Hematopoietic multipotent progenitor cell treated with erythropoietin and hydrocortisone succinate and interleukin-3 and kit ligand, for 4 days (in vitro differentiated cells): ENCODE data around the gene SCARF1.

Experiments
- DNase-seq: peaks from one replicate; pipeline ENCODE4 v3.0.0-alpha.2; 2015

Gene SCARF1

DNA sequence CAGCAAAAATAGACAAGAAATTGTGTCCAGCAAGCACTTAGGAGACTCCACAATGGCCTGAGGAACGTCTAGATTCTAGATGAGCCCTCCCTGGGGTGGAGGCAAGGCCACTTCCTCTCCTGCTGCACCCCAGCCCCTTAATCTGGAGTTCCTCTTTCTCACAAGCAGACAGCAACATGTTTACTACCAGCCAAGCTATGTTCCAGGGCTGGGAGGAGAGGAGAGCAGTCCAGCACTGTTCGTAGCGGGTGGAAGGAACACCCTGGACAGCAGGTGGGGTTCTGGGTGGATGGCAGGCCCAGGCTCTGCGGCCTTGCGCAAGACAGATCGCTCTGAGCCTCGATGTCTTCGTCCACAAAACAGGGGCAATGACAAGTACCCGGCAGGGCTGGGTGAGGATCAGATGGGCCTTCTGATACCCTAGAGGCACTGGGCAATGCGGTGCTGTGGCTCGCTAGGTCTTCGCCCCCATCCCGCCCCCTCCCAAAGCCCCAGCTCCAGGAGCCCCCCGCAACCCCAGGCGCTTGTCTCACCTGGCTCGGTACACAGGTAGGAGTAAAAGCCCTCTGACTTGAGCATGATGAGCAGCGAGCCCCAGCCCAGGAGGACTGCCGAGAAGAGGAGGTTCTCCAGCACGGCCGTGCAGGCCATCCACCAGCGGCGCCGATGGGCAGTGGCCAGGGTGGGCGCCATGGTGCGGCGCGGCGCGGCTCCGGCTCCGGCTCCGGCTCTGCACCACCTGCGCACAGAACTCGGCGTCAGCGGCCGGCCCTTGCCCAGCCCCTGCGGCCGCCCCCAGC is 18.1 kb downstream of the SCARF1 start:
- DNase-seq, result peak; percentile 92

DNA sequence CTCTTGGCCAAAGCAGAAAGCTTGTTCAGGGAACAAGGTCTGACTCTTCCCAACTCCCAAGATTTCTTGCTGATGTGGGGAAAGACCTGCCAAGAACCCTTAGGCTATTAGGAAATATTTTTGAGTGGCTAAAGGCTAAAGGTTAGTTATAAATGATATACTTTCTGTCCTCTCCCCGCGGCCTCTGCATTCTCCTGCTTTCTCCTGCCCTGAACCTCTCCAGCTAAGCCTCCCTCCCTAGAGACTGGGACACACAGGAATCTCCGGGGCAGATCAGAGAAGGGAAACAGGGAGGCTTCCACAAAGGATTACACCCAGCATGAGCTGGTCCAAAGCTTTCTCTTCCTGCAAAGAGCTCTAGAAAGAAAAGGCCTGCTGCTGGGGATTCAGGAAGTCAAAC is 19.2 kb downstream of the SCARF1 start:
- no peak for DNase-seq

DNA sequence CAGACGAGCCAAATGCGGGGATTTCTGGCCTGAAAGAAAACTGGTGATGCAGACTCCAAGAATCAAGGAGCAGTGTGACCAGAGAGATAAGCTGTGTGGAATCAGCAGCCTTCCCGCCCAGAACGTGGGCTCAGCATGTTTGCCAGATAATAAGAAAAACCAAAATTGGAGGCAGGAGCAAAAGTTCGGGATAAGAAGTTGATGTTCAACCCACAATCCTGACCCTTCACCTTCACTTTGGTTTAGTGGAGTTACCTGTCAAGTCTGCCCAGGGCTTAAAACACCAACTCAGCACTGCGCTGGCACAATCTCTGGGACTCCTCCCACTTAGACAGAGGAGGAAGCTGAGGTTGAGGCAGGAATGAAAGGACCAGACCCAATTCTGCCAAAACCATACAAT is 20.0 kb downstream of the SCARF1 start:
- peak; percentile 48 for DNase-seq

DNA sequence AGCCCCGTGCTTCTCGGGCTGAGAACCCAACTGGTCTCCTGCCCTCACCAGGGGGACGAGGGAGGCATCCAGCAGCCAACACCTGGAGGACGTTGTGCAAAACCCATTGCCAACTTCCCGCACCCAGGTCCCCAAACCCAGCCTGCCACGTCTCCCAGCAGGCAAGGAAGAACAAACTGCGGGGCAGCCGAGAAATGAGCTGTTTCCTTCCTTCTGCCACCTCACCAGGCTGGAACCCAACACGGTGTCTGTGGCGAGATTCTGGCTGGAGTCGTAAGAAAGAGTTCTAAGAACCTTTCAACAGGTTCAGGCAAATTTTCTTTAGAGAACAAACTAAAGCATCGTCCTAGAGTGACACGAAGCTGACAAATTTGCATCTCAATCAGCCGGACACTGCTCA is 20.5 kb downstream of the SCARF1 start:
- no peak for DNase-seq

DNA sequence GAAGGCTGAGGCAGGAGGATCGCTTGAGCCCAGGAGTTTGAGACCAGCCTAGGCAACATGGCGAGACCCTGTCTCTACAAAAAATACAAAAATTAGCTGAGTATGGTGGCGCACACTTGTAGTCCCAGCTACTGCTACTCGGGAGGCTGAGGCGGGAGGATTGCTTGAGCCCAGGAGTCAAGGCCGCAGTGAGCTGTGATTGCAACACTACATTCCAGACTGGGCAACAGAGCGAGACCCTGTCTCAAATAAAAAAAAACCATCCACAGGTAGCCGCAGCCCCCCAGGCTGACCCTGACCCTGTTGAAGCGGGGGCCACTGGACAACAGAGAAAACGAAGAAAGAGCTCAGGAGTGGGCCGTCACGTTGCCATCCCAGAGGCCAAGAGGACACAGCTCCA is 20.9 kb downstream of the SCARF1 start:
- no peak for DNase-seq

DNA sequence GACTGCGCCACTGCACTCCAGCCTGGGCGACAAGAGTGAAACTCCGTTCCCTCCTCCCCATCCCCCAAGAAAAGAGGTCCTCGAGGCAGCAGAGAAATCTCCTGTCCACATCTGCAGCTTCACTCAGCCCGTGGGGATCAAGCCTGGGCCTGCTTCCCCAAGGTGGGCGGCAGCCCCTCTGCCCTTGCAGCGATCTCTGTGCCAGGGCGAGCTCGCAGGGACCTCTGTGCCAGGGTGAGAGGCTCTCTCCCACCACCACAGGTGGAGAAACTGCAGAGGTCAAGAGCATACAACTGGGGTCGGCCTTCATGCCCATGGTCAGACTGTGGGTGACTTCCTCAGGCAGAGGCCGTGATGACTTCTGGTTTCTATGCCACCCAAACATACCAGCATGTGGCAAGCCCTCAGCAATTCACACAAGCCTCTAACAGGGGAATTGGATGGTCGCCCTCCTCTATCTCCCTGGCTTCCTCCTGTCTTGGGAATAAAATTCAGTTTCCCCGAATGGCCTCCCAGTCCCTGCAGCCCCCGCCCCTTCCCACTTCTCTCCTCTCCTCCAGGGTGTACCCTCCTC is 22.4 kb downstream of the SCARF1 start:
- no peak for DNase-seq

DNA sequence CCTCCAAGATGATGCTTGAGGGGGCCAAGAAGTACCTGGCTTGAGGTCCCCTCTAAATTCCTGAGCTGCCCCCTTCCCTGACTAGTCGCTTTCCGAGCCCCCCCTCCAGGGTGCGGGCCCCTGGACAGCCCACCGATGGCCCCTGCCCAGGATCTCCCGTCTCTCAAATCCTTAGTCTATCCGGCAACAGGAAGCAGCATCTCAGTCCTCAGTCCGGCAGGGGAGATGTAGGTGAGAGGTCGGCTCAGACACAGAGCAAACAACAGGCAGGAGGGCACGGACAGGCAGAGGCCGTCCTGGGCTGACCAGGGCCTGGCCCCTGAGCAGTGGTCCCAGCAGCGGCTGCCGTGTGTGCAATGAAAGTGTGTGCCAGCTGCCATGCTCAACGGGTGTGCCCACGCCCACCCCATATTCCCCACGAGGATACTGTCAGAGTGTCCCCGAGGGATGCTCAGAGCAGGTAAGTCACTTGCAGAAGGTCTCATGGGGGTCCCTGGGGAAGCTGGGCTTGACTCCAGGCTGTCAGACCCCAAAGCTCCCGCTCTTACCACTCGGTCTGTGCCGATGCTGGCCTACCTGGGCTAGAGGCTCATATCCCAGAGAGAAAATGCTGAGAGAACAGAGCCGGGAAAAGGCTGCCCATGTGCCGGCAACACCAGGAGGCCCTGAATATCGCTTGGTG is 24.1 kb downstream of the SCARF1 start:
- DNase-seq, result no peak

DNA sequence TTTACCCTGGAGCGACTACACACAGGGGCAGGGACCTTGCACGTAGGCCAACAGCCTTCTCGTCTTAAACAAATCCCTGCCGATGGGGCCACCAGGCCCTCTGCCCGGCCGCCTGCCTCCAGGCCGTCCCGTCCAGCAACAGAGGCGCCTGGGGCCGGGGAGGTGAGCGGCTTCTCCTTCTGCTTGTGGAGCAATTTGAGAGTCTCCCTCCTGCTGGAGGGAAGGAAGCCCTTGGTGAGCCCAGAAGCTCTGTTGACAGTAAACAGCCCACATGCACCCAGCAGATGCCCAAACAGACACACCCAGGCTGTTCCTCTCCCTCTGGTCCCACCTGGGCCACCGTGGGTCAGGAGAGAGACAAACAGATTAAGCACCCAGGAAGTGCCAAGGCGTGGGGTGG is 25.0 kb downstream of the SCARF1 start:
- no peak for DNase-seq

DNA sequence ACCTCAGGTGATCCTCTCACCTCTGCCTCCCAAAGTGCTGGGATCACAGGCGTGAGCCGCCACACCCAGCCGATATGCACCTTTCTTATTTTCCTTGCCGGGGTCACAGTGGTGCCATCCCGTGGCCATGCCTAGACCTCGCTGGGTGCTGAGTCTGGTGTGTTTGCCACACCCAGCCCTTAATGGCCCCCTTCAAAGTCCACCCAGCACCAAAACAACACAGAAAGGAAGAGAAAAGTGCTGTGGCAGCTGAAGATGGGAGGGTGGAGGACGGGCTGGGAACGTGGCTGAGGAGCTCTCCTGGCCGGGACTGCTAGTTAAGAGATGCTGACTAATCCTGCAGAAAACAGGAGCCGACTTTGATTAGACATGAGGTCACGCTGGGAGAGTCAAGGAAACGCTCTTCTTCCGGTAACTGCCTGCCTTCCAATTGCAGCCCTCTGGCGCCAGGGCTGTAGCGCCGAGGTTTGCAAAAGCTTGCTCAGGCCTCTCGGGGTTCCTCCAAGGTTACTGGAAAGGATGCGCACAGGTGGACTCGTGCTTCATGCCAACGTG is 27.8 kb downstream of the SCARF1 start:
- peak; percentile 57 for DNase-seq

DNA sequence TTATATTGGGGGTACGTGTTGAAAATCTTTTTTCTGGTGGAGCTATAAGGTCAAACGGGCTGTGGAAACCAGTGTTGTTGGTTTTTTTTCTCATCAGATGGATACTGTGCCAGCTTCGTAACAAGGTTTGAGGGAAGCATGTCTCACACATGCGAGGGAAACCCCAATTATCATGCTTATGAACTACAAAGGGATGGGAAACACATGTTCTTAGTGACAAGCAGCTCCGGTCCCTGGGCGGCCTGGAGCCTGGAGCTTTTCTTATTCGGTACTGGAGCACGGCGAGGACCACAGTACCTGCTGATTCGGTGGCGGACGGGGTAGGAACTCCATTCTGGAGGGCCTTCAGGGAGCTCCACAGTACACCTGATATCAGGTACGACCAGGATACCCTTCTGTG is 29.4 kb downstream of the SCARF1 start:
- no peak for DNase-seq

DNA sequence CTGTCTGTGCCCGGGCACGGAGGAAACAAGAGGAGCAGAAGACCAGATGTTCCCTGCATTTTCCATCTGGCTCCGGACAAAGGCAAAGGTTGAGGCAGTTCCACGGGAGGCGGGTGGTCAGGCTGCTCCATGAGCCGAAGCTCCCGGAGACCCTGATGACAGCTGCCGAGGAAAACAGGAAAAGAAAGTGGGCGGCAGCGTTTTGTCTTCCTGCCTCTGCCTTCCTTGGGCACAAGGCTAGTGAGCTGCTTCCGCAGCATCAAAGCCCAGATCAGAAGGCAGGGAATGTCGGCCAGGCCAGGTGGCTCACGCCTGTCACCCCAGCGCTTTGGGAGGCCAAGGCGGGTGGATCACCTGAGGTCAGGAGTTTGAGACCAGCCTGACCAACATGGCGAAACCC is 33.1 kb downstream of the SCARF1 start:
- no peak for DNase-seq

DNA sequence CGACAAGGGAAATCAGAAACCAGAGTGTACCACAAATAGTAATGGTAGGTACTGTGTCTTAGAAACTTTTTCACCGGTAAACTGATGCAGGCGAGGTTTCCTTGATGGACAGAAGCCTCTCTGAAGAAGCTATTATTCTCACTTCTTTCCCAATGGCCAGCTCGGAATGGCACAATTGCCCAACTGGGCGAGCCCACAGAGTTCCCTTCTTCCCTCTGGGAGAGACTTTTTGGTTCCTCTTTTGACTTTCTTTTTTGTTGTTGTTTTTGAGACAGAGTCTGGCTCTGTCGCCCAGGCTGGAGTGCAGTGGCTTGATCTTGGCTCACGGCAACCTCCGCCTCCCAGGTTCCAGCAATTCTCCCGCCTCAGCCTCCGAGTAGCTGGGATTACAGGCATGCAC is 33.8 kb downstream of the SCARF1 start:
- no peak for DNase-seq

DNA sequence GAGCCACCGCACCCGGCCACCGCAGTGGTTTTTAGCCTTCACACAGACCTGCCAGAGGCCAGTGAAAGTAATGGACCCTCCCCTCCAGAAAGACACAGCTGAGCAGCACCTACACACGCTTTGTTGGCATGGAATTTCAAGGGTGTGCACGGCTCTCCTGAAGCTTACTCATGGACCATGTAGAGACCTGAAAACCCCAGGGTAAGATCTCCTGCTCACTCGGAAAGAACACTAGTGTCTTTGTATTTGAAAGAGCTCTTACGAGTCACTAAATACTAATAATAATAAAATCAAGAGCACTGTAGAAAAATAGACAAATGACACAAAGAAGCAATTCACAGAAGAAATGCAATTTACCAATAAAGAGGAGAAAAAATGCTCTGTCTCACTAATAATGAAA is 36.9 kb downstream of the SCARF1 start:
- DNase-seq, result no peak

DNA sequence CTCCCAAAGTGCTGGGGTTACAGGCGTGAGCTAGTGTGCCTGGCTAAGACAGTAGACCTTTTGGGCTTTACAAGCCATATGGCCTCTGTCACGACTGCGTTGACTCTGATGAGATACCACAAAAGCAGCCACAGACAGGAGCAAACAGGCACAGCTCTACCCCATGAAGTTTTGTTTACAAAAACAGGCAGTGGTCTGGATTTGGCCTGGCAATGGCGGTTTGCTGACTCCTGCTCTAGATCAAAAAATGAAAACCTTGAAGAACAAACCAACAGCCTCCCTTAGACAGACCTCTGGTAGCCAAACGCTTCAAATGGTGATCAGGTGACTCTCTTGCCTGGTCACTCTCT is 37.6 kb downstream of the SCARF1 start:
- DNase-seq, result no peak

DNA sequence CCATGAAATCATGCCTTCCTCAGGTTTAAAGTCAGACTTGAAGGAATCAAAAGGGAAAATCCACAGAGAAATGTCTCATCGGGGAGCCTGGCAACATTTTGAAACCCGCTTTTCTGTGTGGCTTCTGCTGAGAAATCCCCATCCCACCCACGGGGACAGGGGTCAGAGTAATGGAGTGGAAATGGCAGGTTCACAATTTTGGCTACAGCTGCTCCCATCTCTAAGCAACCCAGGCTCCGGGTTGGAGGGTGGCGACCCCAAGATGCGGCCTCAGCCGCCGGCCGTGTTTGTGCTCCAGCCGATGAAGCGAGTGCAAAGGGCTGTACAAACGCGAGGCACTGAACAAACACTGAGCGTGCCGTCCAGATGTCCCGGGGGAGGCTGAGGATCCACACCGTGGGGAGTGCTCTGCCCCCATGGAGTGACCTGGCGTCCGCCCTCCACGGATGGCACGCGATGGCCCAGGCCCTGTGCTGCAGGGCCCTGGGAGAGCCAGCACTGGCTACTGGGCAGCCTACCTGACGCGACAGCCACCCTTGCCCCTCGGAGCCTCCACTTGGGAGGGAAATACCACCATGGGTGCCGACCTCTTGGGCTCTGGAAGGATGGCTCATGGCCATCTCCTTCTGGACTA is 39.1 kb downstream of the SCARF1 start:
- DNase-seq, result no peak

DNA sequence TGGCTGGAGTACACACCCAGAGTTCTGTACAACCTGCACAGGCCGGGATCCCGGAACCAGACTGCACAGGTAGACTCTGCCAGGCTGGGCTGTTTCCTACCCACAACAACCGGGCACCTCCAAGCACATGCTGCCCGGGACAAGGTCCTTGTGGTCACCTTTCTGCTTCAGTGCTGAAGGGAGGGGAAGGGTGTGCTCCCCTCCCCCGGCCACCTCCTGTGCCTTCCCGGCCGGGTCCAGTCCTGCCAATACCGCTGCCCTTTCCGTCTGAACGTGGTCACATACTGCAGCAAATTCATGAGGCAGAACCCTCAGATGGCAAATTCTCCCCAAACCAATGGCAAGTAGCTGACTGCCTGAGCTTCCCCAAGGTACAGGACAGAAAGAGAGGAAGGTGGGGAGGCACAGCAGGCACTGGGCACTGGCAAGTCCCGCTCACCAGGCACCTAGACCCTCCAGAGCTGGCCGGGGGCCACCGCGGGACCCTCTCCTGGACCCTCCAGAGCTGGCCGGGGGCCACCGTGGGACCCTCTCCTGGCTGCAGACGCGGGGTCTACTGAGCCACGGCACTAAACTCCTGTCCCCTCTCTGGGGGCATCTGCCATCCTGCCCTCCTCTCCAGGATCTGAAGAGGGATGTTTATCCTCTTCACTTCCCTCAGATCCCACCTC is 39.7 kb downstream of the SCARF1 start:
- no peak for DNase-seq

DNA sequence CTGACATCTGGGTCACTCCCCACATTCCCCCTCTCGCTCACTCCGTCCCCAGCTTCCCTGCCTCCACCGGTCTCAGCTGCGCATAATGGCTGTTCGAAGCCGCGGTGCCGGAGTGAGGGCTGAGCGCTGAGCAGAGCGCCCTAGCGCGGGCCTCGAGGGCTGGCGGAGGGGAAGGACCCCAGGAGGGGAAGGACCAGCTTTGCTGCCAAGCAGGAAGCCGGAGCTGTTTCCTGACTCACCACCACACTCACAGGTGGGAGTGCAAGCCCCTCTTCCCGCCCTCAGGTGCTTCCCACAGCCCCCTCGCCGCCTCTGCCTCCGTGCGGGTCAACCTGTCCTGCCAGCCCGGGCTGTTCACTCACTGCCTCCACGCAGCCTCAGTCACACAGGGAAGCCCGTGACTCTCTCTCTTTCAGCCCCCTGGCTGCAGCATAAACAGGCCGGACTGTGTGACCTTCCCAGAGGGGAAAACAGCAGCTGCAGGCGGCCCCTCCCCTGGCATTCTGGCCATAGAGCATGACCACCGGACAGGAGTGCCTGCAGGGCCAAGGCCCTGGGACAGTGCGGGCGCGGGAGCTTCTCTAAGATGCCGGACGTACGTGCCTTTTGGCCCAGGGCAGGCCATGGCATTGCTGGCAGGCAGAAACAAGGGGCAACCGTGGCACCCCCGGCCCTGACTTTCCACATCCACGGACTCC is 40.6 kb downstream of the SCARF1 start:
- DNase-seq, result no peak

DNA sequence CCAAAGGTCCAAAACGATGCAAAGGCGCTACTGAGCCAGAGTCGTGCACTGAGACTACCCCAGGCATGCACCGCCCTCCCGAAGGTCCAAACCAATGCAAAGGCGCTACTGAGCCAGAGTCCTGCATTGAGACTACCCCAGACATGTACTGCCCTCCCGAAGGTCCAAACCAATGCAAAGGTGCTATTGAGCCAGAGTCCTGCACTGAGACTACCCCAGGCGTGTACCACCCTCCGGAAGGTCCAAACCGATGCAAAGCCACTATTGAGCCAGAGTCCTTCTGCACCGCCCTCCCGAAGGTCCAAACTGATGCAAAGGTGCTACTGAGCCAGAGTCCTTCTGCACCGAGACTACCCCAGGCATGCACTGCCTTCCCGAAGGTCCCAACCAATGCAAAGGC is 44.0 kb downstream of the SCARF1 start:
- no peak for DNase-seq

DNA sequence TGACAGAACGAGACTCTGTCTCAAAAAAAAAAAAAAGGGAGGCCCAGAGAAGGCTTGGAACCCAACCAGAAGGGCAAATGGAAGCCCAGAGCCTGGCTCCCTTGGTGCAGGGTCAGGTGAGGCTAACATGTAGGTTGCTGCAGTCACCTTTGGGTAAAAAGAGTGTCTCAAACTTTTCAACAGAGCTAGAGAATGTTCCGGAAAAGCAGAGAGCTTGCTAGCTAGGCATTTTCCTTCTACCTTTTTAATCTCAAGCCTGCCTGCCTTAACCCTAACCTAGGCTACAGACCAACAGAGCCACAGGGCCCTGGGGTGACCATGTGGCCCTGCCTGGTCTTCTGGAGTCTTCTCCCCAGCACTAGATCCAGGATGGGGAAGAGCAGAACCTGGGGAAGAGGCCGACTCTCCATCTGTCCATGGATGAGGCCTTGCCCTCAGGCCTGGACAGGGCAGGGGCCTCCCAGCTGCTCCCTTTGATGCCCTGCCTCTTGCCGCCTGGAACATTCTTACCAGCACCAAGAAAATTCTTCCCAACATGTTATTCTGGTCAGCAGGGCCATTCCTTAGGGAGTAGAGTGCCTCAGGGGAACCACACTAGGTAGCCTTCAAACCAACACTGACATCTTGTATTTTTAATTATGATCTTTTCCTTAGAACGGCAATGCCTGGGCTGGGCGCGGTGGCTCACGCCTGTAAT is 47.0 kb downstream of the SCARF1 start:
- no peak for DNase-seq

DNA sequence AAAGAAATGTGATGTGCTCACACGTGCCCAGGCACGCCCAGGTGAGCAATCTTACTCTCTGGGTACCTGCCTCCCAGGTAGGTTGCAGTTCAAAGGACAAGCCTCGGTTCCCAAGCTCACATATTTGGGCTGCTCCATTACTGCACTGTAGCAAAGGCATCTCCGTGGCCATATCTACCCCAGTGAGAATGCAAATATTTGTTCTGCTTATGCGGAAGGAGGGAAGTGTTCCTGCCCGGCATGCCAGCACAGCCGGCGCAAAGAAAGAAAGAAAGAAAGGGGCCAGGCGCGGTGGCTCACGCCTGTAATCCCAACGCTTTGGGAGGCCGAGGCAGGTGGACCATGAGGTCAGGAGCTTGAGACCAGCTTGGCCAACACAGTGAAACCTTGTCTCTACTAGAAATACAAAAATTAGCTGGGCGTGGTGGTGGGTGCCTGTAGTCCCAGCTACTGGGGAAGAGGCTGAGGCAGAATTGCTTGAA is 47.6 kb downstream of the SCARF1 start:
- DNase-seq, result no peak

DNA sequence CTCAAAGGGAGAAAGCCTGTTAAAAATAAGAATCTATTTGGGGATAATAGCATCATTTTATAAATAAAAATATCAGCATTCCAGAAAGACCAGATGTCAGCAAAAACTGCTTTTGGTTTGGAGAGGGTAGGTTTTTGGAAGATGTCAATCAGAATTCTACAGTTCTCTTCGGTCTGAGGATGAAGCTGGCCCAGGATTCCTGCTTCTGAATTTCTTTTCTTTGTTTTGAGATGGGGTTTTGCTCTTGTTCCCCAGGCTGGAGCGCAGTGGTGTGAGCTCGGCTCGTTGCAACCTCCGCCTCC is 52.0 kb downstream of the SCARF1 start:
- DNase-seq, result no peak
